GM12872 (cell line): ENCODE results near the gene SDC4.

Source experiments
- TF ChIP-seq, protein P1 (sequence below): IDR thresholded peaks from 3 replicates; pipeline ENCODE4 v1.5.1; 2011; ENCODE audit warnings: low read depth, mild to moderate bottlenecking, low read length, moderate library complexity; ENCODE audit not compliant: insufficient read depth

Gene SDC4

GRCh38 chr20:45330476-45330875 is 17.7 kb downstream of the SDC4 start:
- TF ChIP-seq, protein P1, sequence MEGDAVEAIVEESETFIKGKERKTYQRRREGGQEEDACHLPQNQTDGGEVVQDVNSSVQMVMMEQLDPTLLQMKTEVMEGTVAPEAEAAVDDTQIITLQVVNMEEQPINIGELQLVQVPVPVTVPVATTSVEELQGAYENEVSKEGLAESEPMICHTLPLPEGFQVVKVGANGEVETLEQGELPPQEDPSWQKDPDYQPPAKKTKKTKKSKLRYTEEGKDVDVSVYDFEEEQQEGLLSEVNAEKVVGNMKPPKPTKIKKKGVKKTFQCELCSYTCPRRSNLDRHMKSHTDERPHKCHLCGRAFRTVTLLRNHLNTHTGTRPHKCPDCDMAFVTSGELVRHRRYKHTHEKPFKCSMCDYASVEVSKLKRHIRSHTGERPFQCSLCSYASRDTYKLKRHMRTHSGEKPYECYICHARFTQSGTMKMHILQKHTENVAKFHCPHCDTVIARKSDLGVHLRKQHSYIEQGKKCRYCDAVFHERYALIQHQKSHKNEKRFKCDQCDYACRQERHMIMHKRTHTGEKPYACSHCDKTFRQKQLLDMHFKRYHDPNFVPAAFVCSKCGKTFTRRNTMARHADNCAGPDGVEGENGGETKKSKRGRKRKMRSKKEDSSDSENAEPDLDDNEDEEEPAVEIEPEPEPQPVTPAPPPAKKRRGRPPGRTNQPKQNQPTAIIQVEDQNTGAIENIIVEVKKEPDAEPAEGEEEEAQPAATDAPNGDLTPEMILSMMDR: no peak

DNA sequence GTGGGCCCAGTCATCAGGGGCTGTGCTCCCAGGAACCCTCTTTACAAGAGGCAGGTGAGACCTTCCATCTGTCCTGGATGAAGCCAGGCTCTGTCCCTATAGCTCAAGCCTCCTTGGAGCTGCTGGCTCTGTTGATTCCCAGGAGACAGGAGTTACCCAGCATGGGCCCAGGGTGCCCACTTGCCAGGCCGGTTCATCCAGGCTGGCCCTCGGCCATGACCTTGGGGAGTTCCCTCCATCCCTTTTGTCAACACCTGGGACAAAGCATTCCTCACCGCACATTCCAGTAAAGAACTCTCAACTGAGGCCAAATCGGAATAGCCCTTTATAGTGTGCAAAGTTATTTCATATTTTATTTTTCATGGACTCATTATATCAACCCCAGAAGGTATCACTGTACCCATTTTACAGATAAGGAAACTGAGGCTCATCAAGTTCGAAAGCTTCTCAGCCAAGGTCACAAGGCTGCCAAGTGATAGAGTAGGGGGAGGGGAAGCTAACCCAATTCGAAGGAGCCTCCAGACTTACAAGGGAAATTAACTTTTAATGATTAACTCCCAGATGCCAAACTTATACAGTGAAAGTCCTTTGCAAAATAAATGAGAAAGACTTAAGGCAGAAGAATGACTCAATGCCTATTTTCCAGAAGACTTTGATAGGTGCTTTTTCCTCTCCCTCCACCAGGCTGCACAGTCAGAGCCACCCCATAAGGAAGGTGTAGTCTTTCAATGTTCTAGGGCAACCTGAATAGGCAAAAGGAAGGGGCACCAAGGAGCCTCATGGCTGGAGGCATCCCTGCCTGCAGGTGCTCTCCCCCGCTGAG is 18.5 kb downstream of the SDC4 start:
- TF ChIP-seq, protein P1: no peak

DNA sequence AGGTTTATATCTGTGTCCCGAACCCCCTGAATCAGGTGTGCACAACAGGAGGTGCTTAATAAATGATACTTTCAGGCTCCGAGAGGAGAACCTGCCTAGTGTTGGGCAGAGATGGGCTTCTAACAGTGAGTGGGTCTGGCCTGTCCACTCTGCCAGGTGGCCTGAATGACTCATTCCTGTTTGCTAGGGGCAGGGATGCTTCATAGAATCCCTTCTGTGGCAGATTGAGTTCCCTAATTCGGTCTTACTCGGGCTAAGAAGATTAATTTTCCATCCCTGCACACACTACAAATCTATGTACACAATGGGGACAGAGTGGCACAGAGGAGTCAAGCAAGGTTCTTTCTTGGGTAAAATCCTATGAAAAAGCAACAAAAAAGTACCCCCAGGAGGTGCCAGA is 19.8 kb downstream of the SDC4 start:
- TF ChIP-seq, protein P1: no peak

DNA sequence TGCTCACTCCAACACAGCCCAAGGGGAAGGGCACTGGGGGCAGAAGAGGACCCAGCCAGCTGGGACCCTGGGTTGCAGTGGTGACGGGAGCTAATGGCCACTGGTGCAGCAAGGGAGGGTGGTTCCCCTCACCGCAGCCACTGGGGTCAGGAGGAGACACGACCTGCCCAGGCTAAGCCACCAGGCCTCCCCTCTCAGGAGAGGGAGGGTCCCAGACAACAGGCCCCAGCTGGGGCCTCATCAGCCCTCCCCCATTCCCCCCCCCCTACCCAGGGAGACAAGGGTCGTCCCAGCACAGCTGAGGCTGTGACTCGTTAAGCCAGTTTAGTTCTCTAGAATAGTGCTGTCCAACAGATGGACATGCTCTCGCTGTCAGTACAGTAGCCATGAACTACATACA is 22.9 kb downstream of the SDC4 start:
- TF ChIP-seq, protein P1: no peak

DNA sequence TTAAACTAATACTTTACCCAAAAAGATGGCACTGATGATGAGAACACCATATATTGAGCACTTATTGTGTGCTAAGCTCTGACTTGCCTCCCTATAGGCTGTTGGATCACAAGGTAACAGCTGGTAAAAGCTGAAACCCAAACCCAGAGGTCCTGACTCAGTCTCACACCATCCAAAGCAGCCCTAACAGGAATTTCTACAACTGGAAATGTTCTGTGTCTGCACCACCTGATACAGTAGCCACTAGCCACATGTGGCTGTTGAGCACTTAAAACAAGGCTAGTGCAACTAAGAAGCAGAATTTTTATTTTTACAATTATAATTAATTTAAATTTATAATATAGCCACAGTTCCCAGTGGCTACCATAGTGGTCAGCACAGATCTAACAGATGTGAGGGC is 24.5 kb downstream of the SDC4 start:
- TF ChIP-seq, protein P1: no peak

GRCh38 chr20:45322952-45323383 is 25.3 kb downstream of the SDC4 start:
- TF ChIP-seq, protein P1: peak; percentile 48; the same call in 2 of the 3 replicates

DNA sequence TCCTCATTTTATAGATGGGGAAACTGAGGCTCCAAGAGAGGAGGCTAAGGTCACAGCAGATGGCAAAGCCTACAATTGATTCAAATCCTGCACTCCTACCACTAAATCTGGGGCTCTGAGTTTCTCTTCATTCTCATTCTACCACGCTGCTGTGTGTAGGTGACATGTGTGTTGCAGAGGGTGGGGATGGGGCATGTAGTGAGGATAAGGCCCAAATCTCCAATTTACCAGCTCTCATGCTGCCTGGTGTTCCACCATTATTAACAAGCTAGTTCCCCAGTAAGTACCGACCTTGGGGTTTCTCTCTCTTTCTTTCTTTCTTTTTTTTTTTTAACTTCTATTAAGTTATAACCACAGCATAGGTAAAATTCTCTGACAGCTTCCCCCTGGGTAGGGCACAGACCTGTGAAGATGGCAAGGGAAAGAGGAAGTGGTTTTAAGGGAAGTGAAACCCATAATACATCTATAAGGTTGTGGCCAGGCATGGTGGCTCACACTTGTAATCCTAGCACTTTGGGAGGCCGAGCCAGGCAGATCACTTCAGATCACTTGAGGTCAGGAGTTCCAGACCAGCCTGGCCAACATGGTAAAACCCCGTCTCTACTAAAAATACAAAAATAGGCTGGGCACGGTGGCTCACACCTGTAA is 27.2 kb downstream of the SDC4 start:
- TF ChIP-seq, protein P1: no peak
